Sciatic nerve (tissue), 2 donors: ENCODE results near the gene CPLANE2. TPM values are rescaled to one million over a fixed set of nuclear protein-coding genes. Genes with fewer than 3 reads are reported as not detected.
"Not testable (repeated sequence)": the region's sequence is repeated elsewhere in the genome, so short reads cannot be mapped to it uniquely, and the experiment has no call there.

Experiments used
- ATAC-seq: fragments of 200-7000 bp; cut with Tn5 transposase; one replicate; pipeline ENCODE4 v1.9.1; 2020; ENCODE audit warnings: mild to moderate bottlenecking, moderate library complexity
- DNase-seq: peaks from one replicate; pipeline ENCODE4 v3.0.0-alpha.2; 2020; ENCODE audit warnings: low spot score
- intact Hi-C: fragments of 100-400 bp; cut with DNase I; formaldehyde crosslinking; loops from one replicate; pipeline ENCODE4 v1.14.2; 2022
- total RNA-seq: library from RNA; stranded (reverse); fragmentation: NEBNext Ultra II Directional; extraction: Animal tissue kit (Norgen Biotek cat#: 25700); gene quantifications from one replicate; pipeline ENCODE4 v1.2.1, GENCODE V29; 2021
- donor health status: DM: no; HTN: no; CAD: no.
- donor health status: DM: no; HTN: no; CAD: no.

CPLANE2 gene
- total RNA-seq, 1 donor from 2014 or later, result 9.8 TPM

- intact Hi-C loops, ATAC-seq, DNase-seq: not testable (repeated sequence)
Observed at GRCh38 chr1:16213544-16213943, 23.4 kb downstream of the CPLANE2 start.

GRCh38 chr1:16213013-16213412 lies 24.0 kb downstream of the CPLANE2 start:
- DNase-seq (no peak), ATAC-seq (no peak)
- intact Hi-C loops, result no loop called here

- no peak for DNase-seq
- intact Hi-C loops, result no loop called here
- ATAC-seq, result no peak
Observed at GRCh38 chr1:16212251-16212961, 24.6 kb downstream of the CPLANE2 start, which contains the start of gene ARHGEF19. Gene ARHGEF19, minus strand, starts transcription at chr1:16212652. Its CDS starts 3,598 bp downstream, at chr1:16209054.

GRCh38 chr1:16211824-16212223 lies 25.2 kb downstream of the CPLANE2 start:
- ATAC-seq, result no peak
- intact Hi-C loops, result no loop called here
- DNase-seq, result no peak

GRCh38 chr1:16210581-16210980 lies 26.4 kb downstream of the CPLANE2 start:
- DNase-seq (no peak), ATAC-seq (no peak)
- intact Hi-C loops, result no loop called here

- DNase-seq (no peak), ATAC-seq (no peak)
- intact Hi-C loops, result no loop called here
Observed at GRCh38 chr1:16209847-16210407, 27.1 kb downstream of the CPLANE2 start.

GRCh38 chr1:16209132-16209846 lies 27.7 kb downstream of the CPLANE2 start:
- ATAC-seq, result no peak
- intact Hi-C loops, result no loop called here
- DNase-seq, result no peak

- DNase-seq, result no peak
- no peak for ATAC-seq
- intact Hi-C loops, result no loop called here
Observed at GRCh38 chr1:16208270-16208987, 28.6 kb downstream of the CPLANE2 start.

GRCh38 chr1:16207318-16208269 lies 29.4 kb downstream of the CPLANE2 start:
- DNase-seq (no peak), ATAC-seq (no peak)
- intact Hi-C loops, result no loop called here

GRCh38 chr1:16206547-16207317 lies 30.3 kb downstream of the CPLANE2 start:
- DNase-seq (peak; percentile 98), ATAC-seq (peak; percentile 96)
- intact Hi-C loops, result no loop called here

GRCh38 chr1:16205891-16206546 lies 31.0 kb downstream of the CPLANE2 start:
- peak; percentile 77 for DNase-seq
- ATAC-seq, result peak; percentile 6
- intact Hi-C loops, result no loop called here

GRCh38 chr1:16205334-16205671 lies 31.7 kb downstream of the CPLANE2 start:
- DNase-seq (no peak), ATAC-seq (no peak)
- intact Hi-C loops, result no loop called here

GRCh38 chr1:16204634-16205333 lies 32.2 kb downstream of the CPLANE2 start:
- DNase-seq (no peak), ATAC-seq (no peak)
- intact Hi-C loops, result loop anchor here (5.0 kb wide), 1 partner anchor 963 kb away; no protein-coding TSS in a partner anchor

GRCh38 chr1:16204216-16204615 lies 32.8 kb downstream of the CPLANE2 start:
- DNase-seq (no peak), ATAC-seq (no peak)
- intact Hi-C loops, result loop anchor here (5.0 kb wide), 1 partner anchor 963 kb away; no protein-coding TSS in a partner anchor

GRCh38 chr1:16203550-16203949 lies 33.4 kb downstream of the CPLANE2 start:
- DNase-seq (no peak), ATAC-seq (no peak)
- intact Hi-C loops, result loop anchor here (5.0 kb wide), 1 partner anchor 964 kb away; no protein-coding TSS in a partner anchor
